Measurements from ENCODE around the gene PSMG2.

The PSMG2 gene

GRCh38 chr18:12770469-12771219 lies 67.8 kb downstream of the PSMG2 start:
- H3K4me3 ChIP-seq (ENCODE audit: low read length), result no peak overlapping the region

GRCh38 chr18:12772111-12772510 lies 69.3 kb downstream of the PSMG2 start:
- Histone ChIP-seq H3K4me3 (ENCODE audit: low read length) (no peak overlapping the region), H3K4me1 (ENCODE audit: control insufficient read depth, insufficient read depth, low read length) (peaks cover 3% of the 10 kb centered on the region), H3K36me3 (ENCODE audit: control insufficient read depth, insufficient read depth, low read length) (no peaks in the 10 kb centered on the region), H3K9me3 (ENCODE audit: control insufficient read depth, low read length) (no peaks in the 10 kb centered on the region), H3K27me3 (ENCODE audit: control insufficient read depth, insufficient read depth, low read length) (no peaks in the 10 kb centered on the region), H3K9ac (ENCODE audit: low read length) (no peak overlapping the region)

More at GRCh38 chr18:12770469-12771219, 67.8 kb downstream of the PSMG2 start:
- Histone ChIP-seq H3K36me3 (ENCODE audit: control insufficient read depth, insufficient read depth, low read length) (no peaks in the 10 kb centered on the region), H3K4me1 (ENCODE audit: control insufficient read depth, insufficient read depth, low read length) (peaks cover 7% of the 10 kb centered on the region), H3K27me3 (ENCODE audit: control insufficient read depth, insufficient read depth, low read length) (no peaks in the 10 kb centered on the region), H3K9me3 (ENCODE audit: control insufficient read depth, low read length) (no peaks in the 10 kb centered on the region), H3K9ac (ENCODE audit: low read length) (no peak overlapping the region)

DNA sequence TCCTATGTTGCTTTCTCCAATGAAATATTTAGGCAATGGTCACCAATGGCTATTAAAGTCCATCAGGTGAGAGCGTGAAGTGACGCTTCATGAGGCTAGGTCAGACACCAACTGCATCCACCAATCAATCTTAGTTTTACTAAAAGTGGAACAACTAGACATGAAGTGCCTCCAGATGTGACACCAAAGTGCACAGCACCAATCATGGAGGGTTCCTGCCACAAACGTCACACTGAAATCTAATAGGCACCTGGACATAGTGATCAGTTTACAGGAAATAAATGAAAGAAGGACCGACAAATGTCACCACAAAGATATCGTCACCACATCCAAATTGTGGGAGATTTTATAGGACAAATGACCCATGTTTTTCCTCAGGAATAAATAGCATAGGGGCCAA lies 70.5 kb downstream of the PSMG2 start:
- Histone ChIP-seq H3K9me3 (ENCODE audit: control insufficient read depth, low read length) (no peaks in the 10 kb centered on the region), H3K27me3 (ENCODE audit: control insufficient read depth, insufficient read depth, low read length) (no peaks in the 10 kb centered on the region), H3K36me3 (ENCODE audit: control insufficient read depth, insufficient read depth, low read length) (no peaks in the 10 kb centered on the region), H3K4me3 (ENCODE audit: low read length) (no peak overlapping the region), H3K9ac (ENCODE audit: low read length) (no peak overlapping the region), H3K4me1 (ENCODE audit: control insufficient read depth, insufficient read depth, low read length) (no peaks in the 10 kb centered on the region)

- Histone ChIP-seq H3K4me3 (ENCODE audit: low read length) (no peak overlapping the region), H3K9me3 (ENCODE audit: control insufficient read depth, low read length) (no peaks in the 10 kb centered on the region), H3K9ac (ENCODE audit: low read length) (no peak overlapping the region), H3K36me3 (ENCODE audit: control insufficient read depth, insufficient read depth, low read length) (no peaks in the 10 kb centered on the region), H3K4me1 (ENCODE audit: control insufficient read depth, insufficient read depth, low read length) (no peaks in the 10 kb centered on the region), H3K27me3 (ENCODE audit: control insufficient read depth, insufficient read depth, low read length) (no peaks in the 10 kb centered on the region)
Observed at GRCh38 chr18:12774982-12775381, 72.1 kb downstream of the PSMG2 start.
